H1 (cell line): Measurements from ENCODE around the gene NEDD4L. TPM values are rescaled to one million over a fixed set of nuclear protein-coding genes. Genes with fewer than 3 reads are reported as not detected.

ENCODE experiments used
- EP300 ChIP-seq, 2 experiments: IDR thresholded peaks; 1 replicate in 1 of 2; 2 replicates in 1 of 2; pipeline ENCODE4 v1.6.1; 2011 to 2012; ENCODE audit warnings: low read depth in 2 of 2, low read length in 2 of 2, mild to moderate bottlenecking in 2 of 2, borderline replicate concordance in 1 of 2, inconsistent platforms in 1 of 2, moderate library complexity in 1 of 2
- GABPA ChIP-seq: IDR thresholded peaks from 2 replicates; pipeline ENCODE4 v1.6.1; 2011; ENCODE audit warnings: mild to moderate bottlenecking, low read length, moderate library complexity, borderline replicate concordance; ENCODE audit not compliant: insufficient read depth
- RAD21 ChIP-seq, 2 experiments: IDR thresholded peaks in 1 of 2; conservative IDR thresholded peaks in 1 of 2; 2 replicates each; pipeline ENCODE4 v1.6.1; 2011; ENCODE audit warnings: low read depth in 2 of 2, low read length in 2 of 2, improper control_type of control experiment in 1 of 2, inconsistent platforms in 1 of 2, mild to moderate bottlenecking in 1 of 2, moderate library complexity in 1 of 2
- ZNF274 ChIP-seq: IDR thresholded peaks from 2 replicates; pipeline ENCODE4 v1.7.0; 2012; ENCODE audit warnings: low read length, borderline replicate concordance; ENCODE audit errors: extremely low read depth
- polyA plus RNA-seq, 7 experiments: library from polyadenylated mRNA; depleted of rRNA in 3 of 7; stranded (reverse) in 5 of 7; unstranded in 2 of 7; fragments of >200 nt in 5 of 7; fragments of 200-250 nt in 2 of 7; gene quantifications; 1 replicate in 5 of 7; 2 replicates in 1 of 7; 4 replicates in 1 of 7; pipeline versions ENCODE4 v1.2.1 to v1.2.3, GENCODE V29; 2011 to 2013; ENCODE audit warnings: missing spikeins in 2 of 7, mixed read lengths in 2 of 7
- total RNA-seq: library from RNA; stranded (reverse); fragmentation: NEBNext Ultra II Directional; extraction: Animal tissue kit (Norgen Biotek cat#: 25700); gene quantifications from 2 replicates; pipeline ENCODE4 v1.2.1, GENCODE V29; 2021

NEDD4L gene
- total and polyA plus RNA-seq, 2 of the 8 experiments (the other 6 are each of a cell fraction or from before 2014, with no cell fraction given): 37.3 to 69.8 TPM

- TF ChIP-seq EP300 (IDR thresholded peaks at IDR 0.05; ENCODE audit: borderline replicate concordance in 1 of 2, low read depth in 2 of 2, low read length in 2 of 2): no peak
- TF ChIP-seq ZNF274: no peak
- TF ChIP-seq GABPA: no peak
- no peak for TF ChIP-seq RAD21 (IDR thresholded peaks at IDR 0.05 in 1 of 2, conservative IDR thresholded peaks at IDR 0.05 in 1 of 2; ENCODE audit: low read depth in 2 of 2, low read length in 2 of 2)
- TF ChIP-seq, all 59 proteins: peak for 0
These were observed 212.5 kb downstream of the NEDD4L start (continued) for GRCh38 chr18:58256316-58257080.
